Measurements from ENCODE around the gene UGT3A2.
"Not testable (repeated sequence)": the region's sequence is repeated elsewhere in the genome, so short reads cannot be mapped to it uniquely, and the experiment has no call there.

UGT3A2 gene

GRCh38 chr5:36054647-36055046, 12.0 kb downstream of the UGT3A2 start:
- no peak for DNase-seq (ENCODE audit: low spot score)

- DNase-seq (ENCODE audit: low spot score), result no peak
These were observed 14.1 kb downstream of the UGT3A2 start for GRCh38 chr5:36052538-36052937.

GRCh38 chr5:36049949-36050348, 16.7 kb downstream of the UGT3A2 start:
- DNase-seq (ENCODE audit: low spot score), result no peak

- DNase-seq (ENCODE audit: low spot score), result no peak
These were observed 19.1 kb downstream of the UGT3A2 start for GRCh38 chr5:36047384-36048160.

GRCh38 chr5:36045895-36046294, 20.8 kb downstream of the UGT3A2 start:
- no peak for DNase-seq (ENCODE audit: low spot score)

GRCh38 chr5:36041537-36041845, 25.2 kb downstream of the UGT3A2 start:
- DNase-seq (ENCODE audit: low spot score), result no peak

GRCh38 chr5:36040651-36041536, 25.8 kb downstream of the UGT3A2 start:
- DNase-seq (ENCODE audit: low spot score), result no peak

GRCh38 chr5:36035696-36036095, 31.0 kb downstream of the UGT3A2 start:
- no peak for DNase-seq (ENCODE audit: low spot score)

GRCh38 chr5:36034536-36035134, 32.0 kb downstream of the UGT3A2 start:
- DNase-seq (ENCODE audit: low spot score), result not testable (repeated sequence)

GRCh38 chr5:36033486-36033885, 33.2 kb downstream of the UGT3A2 start:
- no peak for DNase-seq (ENCODE audit: low spot score)

- no peak for DNase-seq (ENCODE audit: low spot score)
These were observed 33.6 kb downstream of the UGT3A2 start for GRCh38 chr5:36033047-36033446.

- DNase-seq (ENCODE audit: low spot score), result no peak
These were observed 35.5 kb downstream of the UGT3A2 start for GRCh38 chr5:36031223-36031622.

- no peak for DNase-seq (ENCODE audit: low spot score)
These were observed 36.8 kb downstream of the UGT3A2 start for GRCh38 chr5:36029914-36030313.

- DNase-seq (ENCODE audit: low spot score), result no peak
These were observed 37.7 kb downstream of the UGT3A2 start for GRCh38 chr5:36028816-36029465.

GRCh38 chr5:36027711-36028110, 39.0 kb downstream of the UGT3A2 start:
- no peak for DNase-seq (ENCODE audit: low spot score)

- DNase-seq (ENCODE audit: low spot score), result no peak
These were observed 39.8 kb downstream of the UGT3A2 start for GRCh38 chr5:36026706-36027465.

GRCh38 chr5:36022246-36022645, 44.4 kb downstream of the UGT3A2 start:
- not testable (repeated sequence) for DNase-seq (ENCODE audit: low spot score)

- DNase-seq (ENCODE audit: low spot score), result not testable (repeated sequence)
These were observed 47.1 kb downstream of the UGT3A2 start for GRCh38 chr5:36019584-36019983.

- no peak for DNase-seq (ENCODE audit: low spot score)
These were observed 49.1 kb downstream of the UGT3A2 start for GRCh38 chr5:36017622-36018021.

- DNase-seq (ENCODE audit: low spot score), result no peak
These were observed 49.7 kb downstream of the UGT3A2 start for GRCh38 chr5:36017004-36017403.

- no peak for DNase-seq (ENCODE audit: low spot score)
These were observed 53.5 kb downstream of the UGT3A2 start for GRCh38 chr5:36013182-36013581.

- no peak for DNase-seq (ENCODE audit: low spot score)
These were observed 57.0 kb downstream of the UGT3A2 start for GRCh38 chr5:36009698-36010097.
